Loucy (cell line): ENCODE measurements around the gene TAX1BP1.

Experiments used
- H2AFZ ChIP-seq: fragments of 200-600 bp; sonication (generic); 2 replicates; pipeline ENCODE4 v1.6.0; 2016; ENCODE audit warnings: antibody characterized with exemption, mild to moderate bottlenecking, low read length, moderate library complexity
- H3F3A ChIP-seq: fragments of 200-600 bp; 2 replicates; pipeline ENCODE4 v1.6.0; 2016; ENCODE audit warnings: antibody characterized with exemption, low read depth, mild to moderate bottlenecking
- H3K27me3 ChIP-seq: fragments of 200-600 bp; sonication (generic); 2 replicates; pipeline ENCODE4 v1.6.1; 2014; ENCODE audit warnings: low read length, mild to moderate bottlenecking; ENCODE audit not compliant: insufficient read depth, poor library complexity, severe bottlenecking
- H3K36me3 ChIP-seq: fragments of 200-600 bp; sonication (generic); 2 replicates; pipeline ENCODE4 v1.6.1; 2016; ENCODE audit warnings: low read length; ENCODE audit not compliant: insufficient read depth
- H3K4me1 ChIP-seq: fragments of 200-600 bp; sonication (generic); 2 replicates; pipeline ENCODE4 v1.5.1; 2014; ENCODE audit warnings: low read length, mild to moderate bottlenecking; ENCODE audit not compliant: insufficient read depth, poor library complexity, severe bottlenecking
- H3K4me2 ChIP-seq: fragments of 200-600 bp; sonication (generic); 2 replicates; pipeline ENCODE4 v1.6.0; 2014; ENCODE audit warnings: antibody characterized with exemption, low read length, low read depth, mild to moderate bottlenecking; ENCODE audit not compliant: poor library complexity, severe bottlenecking
- H3K4me3 ChIP-seq: fragments of 200-600 bp; sonication (generic); 2 replicates; pipeline ENCODE4 v1.5.1; 2014; ENCODE audit warnings: low read length, mild to moderate bottlenecking, mixed read lengths; ENCODE audit not compliant: poor library complexity, severe bottlenecking
- H3K79me2 ChIP-seq: fragments of 200-600 bp; sonication (generic); 2 replicates; pipeline ENCODE4 v1.6.1; 2014; ENCODE audit warnings: low read length; ENCODE audit not compliant: insufficient read depth
- H3K9ac ChIP-seq: fragments of 200-600 bp; sonication (generic); 2 replicates; pipeline ENCODE4 v1.6.0; 2014; ENCODE audit warnings: mild to moderate bottlenecking, low read depth, low read length, moderate library complexity; ENCODE audit not compliant: poor library complexity, severe bottlenecking
- H3K9me2 ChIP-seq: fragments of 200-600 bp; sonication (generic); replicated peaks from 2 replicates; pipeline ENCODE4 v1.6.1; 2016; ENCODE audit warnings: low read depth, low read length, mixed read lengths
- H3K9me3 ChIP-seq: fragments of 200-600 bp; sonication (generic); 2 replicates; pipeline ENCODE4 v1.6.1; 2014; ENCODE audit warnings: mild to moderate bottlenecking, antibody characterized with exemption, low read length, low read depth; ENCODE audit not compliant: insufficient read depth
- H4K20me1 ChIP-seq: fragments of 200-600 bp; sonication (generic); 2 replicates; pipeline ENCODE4 v1.6.0; 2014; ENCODE audit warnings: antibody characterized with exemption, low read length, mild to moderate bottlenecking; ENCODE audit not compliant: insufficient read depth, poor library complexity, severe bottlenecking
- EZH2phosphoT487 ChIP-seq: fragments of 200-600 bp; IDR thresholded peaks from 2 replicates; pipeline ENCODE4 v1.6.1; 2018; ENCODE audit warnings: antibody characterized with exemption, mild to moderate bottlenecking, moderate library complexity, borderline replicate concordance
- TF ChIP-seq, protein P1 (sequence below): fragments of 200-600 bp; sonication (generic); conservative IDR thresholded peaks from 2 replicates; pipeline ENCODE4 v1.5.1; 2014; ENCODE audit warnings: mild to moderate bottlenecking, antibody characterized with exemption, low read length

TAX1BP1 gene

DNA sequence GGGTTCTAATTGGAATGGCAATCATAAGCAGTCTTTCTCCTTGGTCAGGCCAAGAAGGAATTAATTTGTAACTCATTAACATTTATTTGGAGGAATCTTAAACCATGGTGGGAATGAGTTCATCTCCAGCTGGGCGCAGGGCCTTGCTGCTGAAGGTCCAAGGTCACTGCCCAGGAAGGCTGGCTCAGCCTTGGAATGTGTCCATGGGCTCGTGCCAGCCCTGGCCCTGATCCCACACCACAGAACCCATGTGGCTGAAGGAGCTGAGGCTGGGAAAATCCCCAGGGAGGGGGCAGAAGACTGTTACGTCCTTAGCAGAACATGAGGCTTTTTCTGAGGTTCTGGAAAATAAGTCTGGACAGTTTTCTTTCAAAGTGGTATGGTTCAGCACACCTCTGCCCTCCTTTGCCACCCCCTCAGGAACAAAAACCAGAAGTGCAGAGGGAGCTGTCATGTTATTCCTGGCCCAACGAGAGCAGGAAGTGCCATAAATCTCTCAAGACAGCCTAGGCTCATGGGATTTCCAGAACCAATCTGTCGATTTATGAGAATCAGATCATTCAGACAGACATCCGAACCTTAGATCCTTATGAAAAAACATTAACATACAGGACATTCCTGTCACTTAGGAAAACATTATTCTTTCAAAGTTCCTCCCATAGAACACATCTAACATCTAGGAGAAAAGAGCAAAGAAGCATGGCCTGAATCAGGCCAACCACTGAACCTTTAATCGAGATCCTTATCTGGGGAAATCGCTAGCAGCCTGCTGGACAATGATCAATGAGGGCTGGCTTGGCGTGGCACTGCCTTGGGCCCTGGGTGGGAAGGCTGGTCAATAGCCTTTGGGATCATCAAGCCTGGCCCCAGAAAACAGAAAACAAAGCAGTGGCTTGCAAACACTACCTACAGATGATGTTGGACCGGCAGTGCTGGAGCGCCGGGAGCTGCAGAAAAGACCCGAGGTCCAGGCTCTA, 134.3 kb downstream of the TAX1BP1 start:
- Histone ChIP-seq H3K79me2 (no peaks in the 10 kb centered on the region), H3K4me1 (no peaks in the 10 kb centered on the region), H3K4me2 (no peak overlapping the region), H3K9me2 (no peaks in the 10 kb centered on the region), H3K9ac (no peak overlapping the region), H3K36me3 (no peaks in the 10 kb centered on the region), H3K9me3 (no peaks in the 10 kb centered on the region), H2AFZ (no peak overlapping the region), H3F3A (no peaks in the 10 kb centered on the region), H3K27me3 (no peaks in the 10 kb centered on the region), H3K4me3 (no peak overlapping the region), H4K20me1 (no peaks in the 10 kb centered on the region)
- no peak for TF ChIP-seq EZH2phosphoT487
- TF ChIP-seq, protein P1, sequence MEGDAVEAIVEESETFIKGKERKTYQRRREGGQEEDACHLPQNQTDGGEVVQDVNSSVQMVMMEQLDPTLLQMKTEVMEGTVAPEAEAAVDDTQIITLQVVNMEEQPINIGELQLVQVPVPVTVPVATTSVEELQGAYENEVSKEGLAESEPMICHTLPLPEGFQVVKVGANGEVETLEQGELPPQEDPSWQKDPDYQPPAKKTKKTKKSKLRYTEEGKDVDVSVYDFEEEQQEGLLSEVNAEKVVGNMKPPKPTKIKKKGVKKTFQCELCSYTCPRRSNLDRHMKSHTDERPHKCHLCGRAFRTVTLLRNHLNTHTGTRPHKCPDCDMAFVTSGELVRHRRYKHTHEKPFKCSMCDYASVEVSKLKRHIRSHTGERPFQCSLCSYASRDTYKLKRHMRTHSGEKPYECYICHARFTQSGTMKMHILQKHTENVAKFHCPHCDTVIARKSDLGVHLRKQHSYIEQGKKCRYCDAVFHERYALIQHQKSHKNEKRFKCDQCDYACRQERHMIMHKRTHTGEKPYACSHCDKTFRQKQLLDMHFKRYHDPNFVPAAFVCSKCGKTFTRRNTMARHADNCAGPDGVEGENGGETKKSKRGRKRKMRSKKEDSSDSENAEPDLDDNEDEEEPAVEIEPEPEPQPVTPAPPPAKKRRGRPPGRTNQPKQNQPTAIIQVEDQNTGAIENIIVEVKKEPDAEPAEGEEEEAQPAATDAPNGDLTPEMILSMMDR: no peak

DNA sequence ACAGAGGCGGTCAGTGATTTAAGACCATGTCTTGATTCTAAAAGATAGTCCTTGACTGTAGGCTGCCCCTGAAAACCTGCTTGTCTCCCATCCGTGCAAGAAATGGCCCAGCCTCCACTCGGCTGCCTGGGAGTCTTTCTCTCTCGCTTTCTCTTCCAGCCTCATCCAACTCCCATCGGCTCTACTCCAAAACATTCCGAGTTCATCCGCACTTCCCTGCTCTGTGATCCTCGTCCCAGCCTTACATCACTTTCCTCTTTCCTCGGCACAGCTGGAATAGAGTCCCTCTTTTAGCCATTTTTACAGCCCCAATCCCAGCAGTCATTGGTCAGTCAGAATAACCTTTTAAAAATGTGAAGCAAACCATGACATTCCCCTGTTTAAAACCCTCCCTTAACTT, 135.1 kb downstream of the TAX1BP1 start:
- Histone ChIP-seq H3K4me2 (no peak overlapping the region), H3K9me2 (no peaks in the 10 kb centered on the region), H3F3A (no peaks in the 10 kb centered on the region), H3K4me3 (no peak overlapping the region), H2AFZ (no peak overlapping the region), H3K4me1 (no peaks in the 10 kb centered on the region), H4K20me1 (no peaks in the 10 kb centered on the region), H3K9me3 (no peaks in the 10 kb centered on the region), H3K27me3 (no peaks in the 10 kb centered on the region), H3K79me2 (no peaks in the 10 kb centered on the region), H3K36me3 (no peaks in the 10 kb centered on the region), H3K9ac (no peak overlapping the region)
- no peak for TF ChIP-seq EZH2phosphoT487
- TF ChIP-seq, protein P1: no peak

DNA sequence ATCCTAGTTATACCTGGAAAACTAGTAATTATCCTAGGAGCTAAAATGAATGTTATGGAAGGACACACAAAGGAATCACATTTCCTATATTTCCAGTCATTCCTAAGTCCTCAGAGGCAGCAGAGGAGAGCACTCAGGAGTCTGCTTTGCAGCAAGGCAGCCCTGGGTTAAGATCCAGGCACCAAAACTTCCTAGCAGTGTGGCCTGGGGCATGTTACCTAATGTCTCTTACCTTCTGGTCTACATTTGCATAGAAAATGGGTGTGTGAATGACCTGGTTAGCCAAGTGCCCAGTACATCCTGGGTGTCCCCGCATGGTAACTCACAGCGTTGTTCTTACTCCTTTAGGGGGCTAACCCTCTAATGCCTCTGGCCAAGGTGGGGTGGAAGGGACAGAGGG, 135.9 kb downstream of the TAX1BP1 start:
- Histone ChIP-seq H3K27me3 (no peaks in the 10 kb centered on the region), H3K36me3 (no peaks in the 10 kb centered on the region)

More for the DNA sequence above, 135.9 kb downstream of the TAX1BP1 start:
- Histone ChIP-seq H3K9me2 (no peaks in the 10 kb centered on the region), H3K9me3 (no peaks in the 10 kb centered on the region), H3K9ac (no peak overlapping the region), H3F3A (no peaks in the 10 kb centered on the region), H3K4me3 (no peak overlapping the region), H4K20me1 (no peaks in the 10 kb centered on the region), H2AFZ (no peak overlapping the region), H3K4me2 (no peak overlapping the region), H3K79me2 (no peaks in the 10 kb centered on the region), H3K4me1 (no peaks in the 10 kb centered on the region)
- TF ChIP-seq, protein P1: no peak
- TF ChIP-seq EZH2phosphoT487: no peak
